GM19239 (cell line): Measurements from ENCODE around the gene FAM227A.

Source experiments
- DNase-seq: peaks from one replicate; pipeline ENCODE4 v3.0.0; 2011; ENCODE audit warnings: low spot score; ENCODE audit not compliant: insufficient read length
- FAIRE-seq: peaks from 2 replicates; lab custom pipeline; 2011; peaks lifted over from hg19 to GRCh38; lab: Jason Lieb, UNC

The FAM227A gene

DNA sequence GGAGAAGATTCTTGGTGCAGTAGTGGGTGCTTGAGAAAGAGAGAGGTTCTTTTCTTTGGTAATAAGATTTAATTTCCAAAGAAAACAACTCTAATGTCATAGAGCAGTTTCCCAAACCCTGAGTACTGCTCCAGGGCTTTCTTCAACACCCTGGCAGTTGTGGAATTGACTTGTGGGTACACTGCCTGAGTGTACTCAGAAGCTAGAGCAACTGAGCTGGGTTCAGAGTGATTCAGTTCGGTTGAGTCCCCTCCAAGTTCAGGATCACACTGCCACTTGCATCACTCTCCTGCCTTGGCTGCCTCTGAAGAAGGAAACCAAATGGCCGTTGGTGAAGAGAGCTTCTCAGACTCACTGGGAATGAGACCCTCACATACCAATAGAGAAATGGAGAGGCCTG, 91.5 kb downstream of the FAM227A start:
- DNase-seq (no peak), FAIRE-seq (no peak)

DNA sequence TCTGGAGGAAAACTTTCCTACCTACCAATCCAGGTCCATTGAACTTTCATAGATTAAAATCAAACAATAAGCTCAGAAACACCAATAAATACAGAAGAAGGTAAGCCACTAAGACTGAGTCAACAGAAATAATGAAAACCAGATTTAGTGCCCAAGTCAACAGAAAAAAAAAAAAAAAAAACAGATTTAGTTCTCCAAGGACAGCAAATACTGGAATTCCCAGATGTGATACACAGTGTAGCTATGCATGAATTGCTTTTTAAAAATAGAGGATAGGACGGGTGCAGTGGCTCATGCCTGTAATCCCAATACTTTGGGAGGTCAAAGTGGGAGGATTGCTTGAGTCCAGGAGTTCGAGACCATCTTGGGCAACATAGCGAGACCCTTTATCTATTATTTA, 101.9 kb downstream of the FAM227A start:
- DNase-seq (no peak), FAIRE-seq (no peak)

DNA sequence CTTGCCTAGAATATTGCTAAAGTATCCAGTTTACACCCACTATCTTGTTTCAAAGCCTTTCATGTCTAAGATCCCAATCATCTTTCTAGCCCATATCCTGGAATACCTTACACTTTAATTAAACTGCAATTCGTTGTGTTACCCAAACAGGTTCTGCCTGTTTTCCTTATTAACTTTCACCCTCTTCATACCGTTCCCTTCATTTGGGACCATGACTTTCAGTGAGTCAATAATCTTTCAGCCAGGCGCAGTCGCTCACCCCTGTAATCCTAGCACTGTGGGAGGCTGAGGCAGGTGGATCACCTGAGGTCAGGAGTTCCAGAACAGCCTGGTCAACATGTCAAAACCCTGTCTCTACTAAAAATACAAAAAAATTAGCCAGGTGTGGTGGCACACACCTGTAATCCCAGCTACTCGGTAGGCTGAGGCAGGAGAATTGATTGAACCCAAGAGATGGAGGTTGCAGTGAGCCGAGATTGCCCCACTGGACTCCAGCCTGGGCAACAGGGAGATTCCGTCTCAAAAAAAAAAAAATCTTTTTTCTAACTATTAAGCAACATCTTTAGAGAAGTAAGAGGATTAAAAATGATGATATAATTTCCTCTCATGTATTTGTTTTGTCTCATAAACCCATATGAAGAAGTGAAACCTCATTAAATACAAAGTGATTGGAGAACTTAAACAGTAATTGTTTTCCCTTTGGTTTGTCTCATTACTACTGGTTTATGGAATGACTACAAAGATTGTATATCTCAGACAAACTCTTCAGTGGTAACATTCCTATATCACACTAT, 106.9 kb downstream of the FAM227A start:
- no peak for FAIRE-seq
- DNase-seq, result no peak

DNA sequence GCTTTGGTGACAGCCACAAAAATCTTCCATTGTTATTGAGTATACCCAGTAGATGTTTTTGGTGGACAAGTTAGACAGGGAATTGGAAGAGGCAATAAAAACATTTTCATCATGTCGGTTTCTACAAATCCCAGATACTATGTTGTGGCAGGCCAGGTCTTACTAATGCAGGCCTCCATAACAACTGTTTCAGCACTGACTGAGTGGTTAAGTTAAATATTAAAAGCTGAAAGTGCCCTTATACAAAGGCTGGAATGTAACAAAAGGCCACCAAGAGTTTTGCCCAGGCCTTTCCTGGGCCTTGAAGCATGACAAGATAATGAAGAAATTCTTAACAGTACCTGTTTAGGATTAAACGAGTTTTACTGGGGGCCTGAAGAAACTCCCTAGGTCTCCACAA, 115.5 kb downstream of the FAM227A start:
- DNase-seq (no peak), FAIRE-seq (no peak)

DNA sequence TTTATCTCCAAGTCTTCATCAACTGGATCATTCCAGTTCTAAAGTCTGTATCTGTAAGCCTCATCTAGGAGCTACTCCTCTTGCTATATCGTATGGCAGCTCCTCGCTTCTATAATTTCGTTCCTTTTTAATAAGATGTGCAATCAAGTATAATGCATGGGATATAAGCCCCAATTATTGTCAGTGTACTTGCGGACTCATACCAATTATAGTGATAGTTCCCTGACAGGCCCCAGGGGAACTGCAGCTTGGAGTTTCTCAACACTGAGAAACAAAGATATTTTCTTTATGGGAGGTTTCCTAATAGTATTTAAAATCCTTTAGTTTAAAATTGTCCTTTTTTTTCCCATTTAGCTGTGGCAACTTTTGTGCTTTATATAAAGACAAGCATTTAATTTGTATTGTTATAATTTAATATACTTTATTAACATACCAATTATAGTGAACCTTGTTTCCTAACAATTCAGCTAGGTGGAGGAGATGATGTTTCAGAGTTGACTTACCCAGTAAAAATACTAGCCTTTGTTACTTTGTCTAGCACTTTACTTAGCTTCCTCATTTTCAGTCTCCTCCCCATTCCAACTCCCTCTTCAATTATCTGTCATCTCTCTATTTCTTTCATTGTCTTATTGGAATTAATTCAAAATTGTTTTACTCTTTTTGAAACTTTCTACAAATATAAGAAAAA, 124.8 kb downstream of the FAM227A start:
- FAIRE-seq, result no peak
- no peak for DNase-seq
